ENCODE data around the gene SKAP1.

DNA sequence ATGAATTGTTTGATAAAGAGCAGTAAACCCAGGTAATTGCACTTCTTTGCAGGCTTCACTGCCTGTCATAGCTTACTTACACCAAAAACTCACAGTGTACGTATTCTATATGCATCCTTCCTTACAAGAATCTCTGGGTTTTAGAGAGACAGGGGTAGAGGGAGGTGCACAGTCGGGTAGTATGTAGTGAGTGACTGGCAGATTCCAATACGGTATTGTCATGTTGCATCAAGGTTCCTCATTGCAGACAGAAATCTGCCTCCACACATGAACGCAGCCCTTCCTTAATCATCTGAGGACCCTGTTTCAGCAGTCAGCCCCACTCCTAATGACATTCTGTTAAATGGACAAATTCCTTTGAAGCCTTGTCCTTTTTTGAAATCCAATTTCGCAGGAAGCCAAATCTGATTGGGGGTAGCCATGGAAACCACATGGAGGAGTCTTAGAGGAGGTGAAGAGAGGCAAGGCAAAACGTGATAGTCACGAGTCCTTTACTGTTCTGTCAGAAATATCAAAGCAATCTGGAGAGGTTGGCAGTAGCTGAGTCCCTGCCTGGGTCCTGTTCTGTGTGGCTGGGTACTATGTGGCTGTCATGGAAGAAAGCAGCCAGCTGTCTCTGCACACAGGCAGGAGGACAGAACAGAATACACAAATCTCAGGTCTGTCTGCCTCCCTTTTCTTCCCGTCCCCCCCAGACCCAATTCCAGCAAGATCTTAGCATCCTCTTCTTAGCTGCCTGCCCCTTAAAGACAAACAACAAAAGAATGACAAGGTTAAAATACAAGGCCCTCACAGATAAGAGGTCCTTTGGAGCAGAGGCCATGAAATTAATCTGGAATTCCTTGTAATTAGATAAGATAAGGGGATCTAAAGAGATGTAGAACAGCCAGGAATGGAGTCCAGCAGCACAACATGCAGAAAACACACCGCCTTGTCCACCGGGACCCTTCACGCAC lies 3.1 kb upstream of the SKAP1 start:
- no peak for TF ChIP-seq CTCF (IDR thresholded peaks at IDR 0.05 in 8 of 11, conservative IDR thresholded peaks at IDR 0.05 in 3 of 11)
- no peak for TF ChIP-seq POLR2A (IDR thresholded peaks at IDR 0.05)
- TF ChIP-seq POLR2AphosphoS5 (IDR thresholded peaks at IDR 0.05): no peak
